Activated T-helper 17 cell treated with anti-CD3 and anti-CD28 coated beads, Interleukin-2, amount 50 U/mL, for 72 hours (primary cell): ENCODE measurements around the gene LRRC8C. TPM values are rescaled to one million over a fixed set of nuclear protein-coding genes. Genes with fewer than 3 reads are reported as not detected.

ENCODE experiments used
- ATAC-seq: fragments of 150-1000 bp; cut with Tn5 transposase; replicated peaks from 2 replicates; pipeline ENCODE4 v1.10.0; 2021; ENCODE audit warnings: mild to moderate bottlenecking, moderate library complexity
- H3K27ac Mint-ChIP-seq: one replicate; pipeline ENCODE4 v1.8.0; 2022; ENCODE audit warnings: mixed read lengths
- H3K27me3 Mint-ChIP-seq: one replicate; pipeline ENCODE4 v1.8.0; 2022; ENCODE audit warnings: mixed read lengths
- H3K36me3 Mint-ChIP-seq: one replicate; pipeline ENCODE4 v1.8.0; 2022; ENCODE audit warnings: low read depth, mild to moderate bottlenecking, mixed read lengths
- H3K4me1 Mint-ChIP-seq: one replicate; pipeline ENCODE4 v1.8.0; 2022; ENCODE audit warnings: mixed read lengths
- H3K4me3 Mint-ChIP-seq: one replicate; pipeline ENCODE4 v1.8.0; 2022; ENCODE audit warnings: mild to moderate bottlenecking, mixed read lengths
- H3K9me3 Mint-ChIP-seq: one replicate; pipeline ENCODE4 v1.8.0; 2022; ENCODE audit warnings: mixed read lengths
- total RNA-seq, 2 donors: library from RNA; stranded (reverse); gene quantifications; one replicate each; pipeline ENCODE4 v1.2.3, GENCODE V29; 2022

The LRRC8C gene
- total RNA-seq, 2 donors from 2014 or later = 27.7 to 50.4 TPM

DNA sequence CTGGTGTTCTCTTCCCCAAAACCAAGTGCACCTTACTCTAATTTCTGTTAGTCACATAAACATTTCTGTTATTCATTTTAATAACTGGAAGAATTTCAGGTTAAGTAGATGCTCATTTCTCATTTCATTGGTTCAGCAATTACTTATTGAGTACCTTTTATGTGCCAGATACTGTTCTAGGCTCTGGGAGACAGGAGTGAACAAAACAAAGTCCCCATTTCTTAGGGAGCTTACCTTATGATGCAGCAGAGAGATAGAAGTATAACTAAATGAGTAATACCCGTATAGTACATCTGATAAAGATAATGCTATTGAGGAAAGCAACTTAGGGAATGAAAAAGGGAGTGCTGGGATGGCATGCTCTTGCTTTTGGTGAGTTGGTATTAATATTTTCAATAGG lies 33.7 kb downstream of the LRRC8C start:
- peak; percentile 78 for ATAC-seq
- H3K27me3 Mint-ChIP-seq = no peaks in the 10 kb centered on the region
- peak overlapping the region; percentile 44 for H3K4me3 Mint-ChIP-seq
- H3K36me3 Mint-ChIP-seq = peaks cover 90% of the 10 kb centered on the region
- H3K4me1 Mint-ChIP-seq = peaks cover 68% of the 10 kb centered on the region
- peak overlapping the region; percentile 65 for H3K27ac Mint-ChIP-seq
- no peaks in the 10 kb centered on the region for H3K9me3 Mint-ChIP-seq

DNA sequence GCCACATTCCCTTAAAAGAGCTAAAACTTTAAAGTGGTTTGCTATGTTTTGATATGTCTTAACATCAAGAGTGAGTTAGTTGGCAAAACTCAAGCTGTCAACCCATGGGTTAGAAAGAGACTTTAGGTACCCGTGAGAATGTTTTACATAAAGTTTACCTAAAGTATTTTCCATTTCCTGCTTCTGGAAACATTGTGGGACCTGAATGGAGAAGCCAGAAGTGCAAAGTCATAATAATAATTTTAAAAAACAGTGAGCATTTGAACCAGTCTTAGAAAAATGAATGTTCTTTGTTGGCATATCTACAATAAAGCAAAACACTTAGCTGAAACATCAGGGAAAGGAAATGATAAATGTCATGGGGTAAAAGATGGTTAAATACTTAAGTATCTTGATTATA lies 34.8 kb downstream of the LRRC8C start:
- Mint-ChIP-seq H3K9me3 (peaks cover 3% of the 10 kb centered on the region), H3K27ac (peak overlapping the region; percentile 65), H3K4me1 (peaks cover 68% of the 10 kb centered on the region), H3K36me3 (peaks cover 90% of the 10 kb centered on the region), H3K4me3 (peak overlapping the region; percentile 44), H3K27me3 (no peaks in the 10 kb centered on the region)
- no peak for ATAC-seq

DNA sequence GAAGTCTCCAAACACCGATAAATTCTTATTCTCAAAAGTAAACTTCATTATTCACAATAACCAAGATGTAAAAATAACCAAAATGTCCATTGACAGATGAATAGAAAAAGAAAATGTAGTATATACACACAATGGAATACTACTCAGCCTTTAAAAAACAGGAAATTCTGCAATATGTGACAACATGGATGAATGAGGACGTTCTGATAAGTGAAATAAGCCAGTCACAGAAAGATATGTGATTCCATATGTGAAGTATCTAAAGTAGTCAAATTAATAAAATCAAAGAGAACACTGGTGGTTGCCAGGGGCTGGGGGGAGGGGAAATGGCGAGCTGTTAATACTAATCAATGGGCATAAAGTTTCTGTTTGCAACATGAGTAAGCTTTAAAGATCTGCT lies 36.0 kb downstream of the LRRC8C start:
- Mint-ChIP-seq H3K9me3 (peaks cover 3% of the 10 kb centered on the region), H3K36me3 (peaks cover 91% of the 10 kb centered on the region), H3K4me1 (peaks cover 71% of the 10 kb centered on the region), H3K4me3 (peak overlapping the region; percentile 75), H3K27ac (peak overlapping the region; percentile 94), H3K27me3 (no peaks in the 10 kb centered on the region)
- no peak for ATAC-seq

DNA sequence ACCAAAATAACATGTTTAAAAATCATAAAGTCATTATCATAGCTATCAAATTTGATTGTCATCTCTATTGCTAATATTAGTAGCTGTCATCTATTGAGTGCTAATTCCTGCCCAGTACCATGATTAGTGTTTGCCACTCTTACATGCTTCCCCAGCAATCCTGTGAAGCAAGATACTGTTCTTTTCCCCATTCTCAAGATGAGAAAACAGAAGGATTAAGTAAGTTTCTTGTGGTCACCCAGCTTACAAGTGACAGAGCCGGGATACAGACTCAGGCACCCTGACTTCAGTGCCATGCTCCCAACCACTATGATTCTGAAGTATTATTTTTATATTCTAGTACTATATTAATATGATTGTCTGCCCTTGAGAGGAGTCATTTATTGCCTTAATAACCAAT lies 36.5 kb downstream of the LRRC8C start:
- Mint-ChIP-seq H3K4me1 (peaks cover 66% of the 10 kb centered on the region), H3K27me3 (no peaks in the 10 kb centered on the region), H3K36me3 (peaks cover 91% of the 10 kb centered on the region), H3K4me3 (peak overlapping the region; percentile 75), H3K27ac (peak overlapping the region; percentile 94), H3K9me3 (peaks cover 3% of the 10 kb centered on the region)
- no peak for ATAC-seq

DNA sequence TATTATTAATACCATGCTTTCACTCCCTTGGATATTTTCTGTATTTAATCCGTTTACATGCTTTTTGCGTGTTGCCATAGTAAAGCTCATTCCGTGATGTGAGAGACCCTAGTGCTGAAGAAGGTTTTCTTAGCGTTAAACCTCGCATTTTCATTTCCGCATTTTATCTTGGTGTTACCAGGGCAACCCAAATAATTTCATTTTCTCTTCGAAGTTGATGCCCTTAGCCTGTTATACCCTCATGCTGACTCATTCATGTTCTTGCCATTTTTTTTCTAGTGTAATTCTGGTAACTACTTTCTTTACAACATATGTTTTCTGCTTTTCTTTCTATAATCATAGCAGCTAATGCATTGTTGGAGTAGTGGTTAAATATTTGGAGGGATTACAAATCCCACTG lies 37.2 kb downstream of the LRRC8C start:
- Mint-ChIP-seq H3K27me3 (no peaks in the 10 kb centered on the region), H3K36me3 (peaks cover 91% of the 10 kb centered on the region), H3K27ac (peak overlapping the region; percentile 94), H3K4me1 (peaks cover 63% of the 10 kb centered on the region), H3K9me3 (peaks cover 3% of the 10 kb centered on the region), H3K4me3 (peak overlapping the region; percentile 75)
- peak; percentile 65 for ATAC-seq

DNA sequence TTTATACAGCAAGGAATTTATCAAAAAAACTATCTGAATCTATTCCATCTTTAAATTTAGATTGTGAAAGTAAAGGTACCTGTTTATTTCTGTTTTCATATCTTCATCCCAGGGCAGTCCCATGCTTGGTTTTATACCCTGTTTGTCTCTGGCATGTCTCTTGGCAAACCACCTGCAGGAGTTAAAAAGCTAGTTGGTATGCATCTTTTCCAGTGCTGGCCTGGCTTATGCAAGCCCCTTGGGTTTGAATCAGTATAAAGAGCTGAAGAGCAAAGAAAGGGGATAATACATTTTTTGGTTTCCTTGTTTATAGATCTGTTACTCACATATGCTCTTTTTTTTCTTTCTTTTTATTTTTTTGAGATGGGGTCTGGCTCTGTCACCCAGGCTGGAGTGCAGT lies 37.8 kb downstream of the LRRC8C start:
- Mint-ChIP-seq H3K4me3 (peak overlapping the region; percentile 75), H3K27ac (peak overlapping the region; percentile 94), H3K9me3 (peaks cover 3% of the 10 kb centered on the region), H3K4me1 (peaks cover 68% of the 10 kb centered on the region), H3K27me3 (no peaks in the 10 kb centered on the region), H3K36me3 (peaks cover 91% of the 10 kb centered on the region)
- ATAC-seq = no peak

DNA sequence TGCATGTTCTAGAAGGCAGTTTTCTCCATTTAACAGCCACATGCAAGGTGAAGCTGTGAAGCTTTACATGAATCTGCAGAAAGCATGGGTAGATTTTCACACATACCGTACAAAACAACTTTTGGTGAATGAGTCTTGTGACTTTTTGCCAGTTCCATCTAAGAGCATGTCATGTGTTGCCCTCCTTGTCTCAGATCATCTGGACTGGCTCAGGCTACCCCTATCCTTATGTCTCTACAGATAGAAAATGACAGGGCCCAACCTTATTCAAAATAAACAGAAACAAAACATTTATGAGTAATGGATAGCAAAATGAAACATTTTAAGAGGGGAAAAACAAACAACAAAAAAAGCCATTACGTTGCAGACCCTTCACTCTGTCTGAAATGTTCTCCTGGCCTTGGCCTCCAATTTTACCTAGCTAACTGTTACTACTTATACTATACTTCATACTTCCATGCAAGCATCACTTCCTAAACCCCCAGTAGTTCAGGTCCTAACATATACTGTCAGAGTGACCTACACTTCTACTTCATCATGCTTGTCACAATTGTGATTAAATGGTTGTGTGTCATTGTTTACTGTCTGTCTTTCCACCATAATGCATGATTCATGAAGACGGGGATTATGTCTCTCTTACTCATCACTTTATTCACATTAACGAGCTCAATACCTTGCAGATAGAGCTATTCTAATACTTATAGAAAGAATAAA lies 39.0 kb downstream of the LRRC8C start:
- peak; percentile 77 for ATAC-seq
- Mint-ChIP-seq H3K27ac (peak overlapping the region; percentile 94), H3K27me3 (no peaks in the 10 kb centered on the region), H3K4me1 (peaks cover 66% of the 10 kb centered on the region), H3K4me3 (peak overlapping the region; percentile 75), H3K9me3 (peaks cover 3% of the 10 kb centered on the region), H3K36me3 (peaks cover 90% of the 10 kb centered on the region)

DNA sequence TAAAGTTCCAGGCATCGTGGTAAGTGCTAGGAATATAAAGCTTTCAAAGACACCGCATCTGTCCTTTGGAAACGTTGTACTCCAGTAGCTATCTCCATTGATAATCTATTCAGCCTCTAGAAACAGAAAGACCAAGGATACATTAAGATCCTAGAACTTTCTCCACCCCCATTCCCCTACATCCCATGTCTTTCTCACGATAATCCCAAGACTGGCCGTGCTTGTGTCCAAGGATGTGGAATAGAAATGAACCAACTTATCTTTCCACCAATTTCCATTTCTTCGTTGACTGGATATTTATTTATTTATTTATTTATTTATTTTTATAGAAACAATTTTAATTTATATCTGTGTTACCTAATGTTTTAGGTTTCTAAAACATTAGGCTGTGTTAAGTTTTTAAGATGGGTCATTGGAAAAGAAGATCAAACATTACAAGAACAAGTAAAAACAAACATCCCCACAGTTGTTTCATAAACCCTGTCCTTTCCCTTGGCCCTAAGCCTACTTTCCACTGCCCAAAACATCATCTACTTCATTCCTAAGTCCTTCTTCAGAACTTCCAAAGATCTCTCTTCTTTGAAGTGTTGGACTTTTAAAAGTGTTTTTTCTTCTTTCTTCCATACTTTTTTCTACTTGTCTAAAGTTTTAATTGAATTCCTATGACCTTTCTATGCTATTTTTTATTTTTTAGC lies 39.7 kb downstream of the LRRC8C start:
- peak overlapping the region; percentile 94 for H3K27ac Mint-ChIP-seq
- no peak for ATAC-seq
- H3K4me1 Mint-ChIP-seq = peaks cover 61% of the 10 kb centered on the region
- peaks cover 90% of the 10 kb centered on the region for H3K36me3 Mint-ChIP-seq
- no peaks in the 10 kb centered on the region for H3K27me3 Mint-ChIP-seq
- H3K9me3 Mint-ChIP-seq = peaks cover 3% of the 10 kb centered on the region
- H3K4me3 Mint-ChIP-seq = peak overlapping the region; percentile 75

DNA sequence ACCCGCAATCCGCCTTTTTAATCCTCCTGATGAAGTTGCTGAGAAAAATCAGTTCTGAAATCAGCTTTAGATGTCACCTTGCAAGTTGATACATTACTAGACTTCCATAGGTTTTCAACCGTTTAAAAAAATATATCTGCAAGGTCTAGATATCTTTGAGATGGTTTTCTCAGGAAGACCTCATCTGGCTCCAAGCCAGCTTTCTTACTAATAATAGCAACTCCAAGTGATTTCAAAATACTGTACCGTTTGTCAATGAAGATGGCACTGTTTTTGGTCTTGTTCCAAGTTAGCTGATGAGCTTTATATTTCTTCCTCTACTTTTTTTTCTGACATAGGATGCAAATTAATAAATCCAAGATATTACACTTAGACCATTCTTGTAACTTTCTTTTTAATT lies 40.3 kb downstream of the LRRC8C start:
- Mint-ChIP-seq H3K4me3 (peak overlapping the region; percentile 75), H3K9me3 (peaks cover 3% of the 10 kb centered on the region), H3K27me3 (no peaks in the 10 kb centered on the region), H3K27ac (peak overlapping the region; percentile 90), H3K4me1 (peaks cover 61% of the 10 kb centered on the region), H3K36me3 (peaks cover 91% of the 10 kb centered on the region)
- ATAC-seq = no peak

DNA sequence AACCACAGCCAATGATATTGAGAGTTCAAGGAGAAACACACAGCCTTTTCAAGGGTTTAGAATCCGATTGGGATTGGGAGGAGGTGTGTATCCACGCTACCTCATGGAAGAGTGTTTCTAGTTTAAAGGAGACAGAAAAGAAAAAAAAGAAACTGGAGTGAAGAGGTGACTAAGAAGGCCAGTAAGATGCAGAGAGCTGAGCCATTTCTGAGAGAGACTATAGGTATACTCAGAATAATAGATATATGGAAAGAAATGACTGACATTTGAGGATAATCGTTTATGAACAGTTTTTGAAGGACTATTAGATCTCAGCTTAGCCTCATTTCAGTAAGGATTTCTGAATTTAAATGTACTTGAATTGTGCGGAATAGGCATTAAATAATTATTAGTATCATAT lies 42.8 kb downstream of the LRRC8C start:
- Mint-ChIP-seq H3K4me3 (peak overlapping the region; percentile 45), H3K4me1 (peaks cover 58% of the 10 kb centered on the region), H3K36me3 (peaks cover 92% of the 10 kb centered on the region), H3K27me3 (no peaks in the 10 kb centered on the region), H3K27ac (peak overlapping the region; percentile 85), H3K9me3 (peaks cover 3% of the 10 kb centered on the region)
- ATAC-seq = peak; percentile 72

DNA sequence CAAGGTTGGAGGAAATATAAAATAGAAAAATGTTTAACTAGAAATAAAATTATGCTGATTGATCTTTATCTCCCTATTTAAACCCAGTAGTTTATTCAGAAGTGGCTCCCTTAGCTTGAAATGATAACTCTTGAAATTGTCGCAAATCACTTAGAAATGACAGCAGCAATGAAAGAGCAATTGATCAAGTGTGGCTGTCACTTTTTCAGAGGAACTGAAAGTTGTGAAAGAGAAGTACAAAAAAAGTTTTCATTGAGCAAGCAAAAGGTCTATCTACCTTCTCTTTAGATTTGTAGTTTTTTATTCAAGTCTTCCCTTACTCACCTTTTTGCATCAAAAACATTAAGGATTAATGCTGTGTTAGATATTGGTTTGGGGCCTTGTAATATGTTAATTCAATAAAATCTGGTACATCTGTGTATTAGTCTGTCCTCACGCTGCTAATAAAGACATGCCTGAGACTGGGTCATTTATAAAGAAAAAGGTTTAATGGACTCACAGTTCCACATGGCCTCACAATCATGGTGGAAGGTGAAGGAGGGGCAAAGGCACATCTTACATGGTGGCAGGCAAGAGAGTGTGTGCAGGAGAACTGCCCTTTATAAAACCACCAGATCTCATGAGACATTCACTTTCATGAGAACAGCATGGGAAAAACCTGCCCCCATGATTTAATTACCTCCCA lies 48.3 kb downstream of the LRRC8C start:
- no peak overlapping the region for H3K4me3 Mint-ChIP-seq
- peaks cover 88% of the 10 kb centered on the region for H3K36me3 Mint-ChIP-seq
- H3K9me3 Mint-ChIP-seq = no peaks in the 10 kb centered on the region
- H3K27ac Mint-ChIP-seq = peak overlapping the region; percentile 14
- H3K4me1 Mint-ChIP-seq = peaks cover 39% of the 10 kb centered on the region
- H3K27me3 Mint-ChIP-seq = no peaks in the 10 kb centered on the region
- ATAC-seq = no peak

DNA sequence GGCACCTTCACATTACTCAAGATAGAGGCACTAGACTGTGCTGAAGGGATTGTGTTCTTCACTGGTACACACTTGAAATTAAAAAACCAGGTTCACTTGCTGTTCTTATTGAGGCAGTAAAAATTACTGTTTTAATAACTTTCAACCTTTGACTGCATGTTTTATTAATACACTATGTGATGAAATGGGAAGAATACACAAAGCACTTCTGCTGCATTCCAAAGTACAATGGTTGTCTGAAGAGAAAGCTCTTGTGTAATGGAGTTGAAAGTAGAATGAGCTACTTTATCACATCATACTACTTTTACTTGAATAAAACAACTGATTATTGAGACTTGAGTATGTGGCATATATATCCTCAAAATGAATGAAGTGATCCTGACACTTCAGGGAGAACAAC lies 49.7 kb downstream of the LRRC8C start:
- Mint-ChIP-seq H3K9me3 (peaks cover 5% of the 10 kb centered on the region), H3K27me3 (no peaks in the 10 kb centered on the region), H3K27ac (no peak overlapping the region), H3K4me1 (peaks cover 43% of the 10 kb centered on the region), H3K4me3 (no peak overlapping the region), H3K36me3 (peaks cover 88% of the 10 kb centered on the region)
- no peak for ATAC-seq

DNA sequence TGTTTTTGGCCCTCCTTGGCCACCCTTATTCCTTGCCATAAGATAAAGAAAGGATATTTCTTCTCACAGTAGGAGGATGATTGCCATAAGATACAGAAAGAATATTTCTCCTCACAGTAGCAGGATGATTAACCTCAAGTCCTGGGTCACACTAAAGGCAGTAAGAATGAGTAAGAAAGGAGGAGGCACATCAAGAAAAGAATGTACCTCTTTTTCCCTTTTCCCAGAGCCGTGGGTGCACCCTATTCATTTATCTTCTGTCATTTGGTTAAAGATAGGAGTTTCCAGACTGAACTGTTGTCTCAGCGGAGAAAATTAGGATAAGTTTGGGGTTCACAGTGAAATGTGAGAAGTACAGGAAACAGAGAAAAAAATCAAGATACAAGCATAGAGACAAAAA lies 52.5 kb downstream of the LRRC8C start:
- peaks cover 53% of the 10 kb centered on the region for H3K4me1 Mint-ChIP-seq
- no peaks in the 10 kb centered on the region for H3K27me3 Mint-ChIP-seq
- H3K36me3 Mint-ChIP-seq = peaks cover 88% of the 10 kb centered on the region
- ATAC-seq = no peak
- peak overlapping the region; percentile 82 for H3K27ac Mint-ChIP-seq
- peaks cover 5% of the 10 kb centered on the region for H3K9me3 Mint-ChIP-seq
- H3K4me3 Mint-ChIP-seq = peak overlapping the region; percentile 37

DNA sequence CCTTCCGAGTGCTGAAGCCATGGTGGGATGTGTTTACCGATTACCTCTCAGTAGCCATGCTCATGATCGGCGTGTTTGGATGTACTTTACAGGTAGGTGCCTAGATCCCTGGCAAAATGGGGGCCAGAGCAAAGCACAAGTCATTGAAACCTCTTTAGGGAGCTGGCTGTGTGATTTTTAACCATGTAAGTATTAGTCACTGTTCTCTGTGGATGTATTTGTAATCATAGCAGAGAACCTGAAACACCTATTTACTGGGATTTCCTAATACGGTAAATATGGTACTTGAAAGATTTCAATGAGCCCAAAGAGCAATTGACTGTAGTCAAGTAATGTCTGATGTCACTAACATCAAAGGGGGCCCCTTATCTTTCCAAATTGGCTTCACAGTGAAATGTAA lies 53.6 kb downstream of the LRRC8C start:
- Mint-ChIP-seq H3K4me3 (peak overlapping the region; percentile 37), H3K4me1 (peaks cover 50% of the 10 kb centered on the region), H3K36me3 (peaks cover 89% of the 10 kb centered on the region), H3K27me3 (no peaks in the 10 kb centered on the region), H3K9me3 (peaks cover 5% of the 10 kb centered on the region), H3K27ac (peak overlapping the region; percentile 82)
- ATAC-seq = peak; percentile 75

DNA sequence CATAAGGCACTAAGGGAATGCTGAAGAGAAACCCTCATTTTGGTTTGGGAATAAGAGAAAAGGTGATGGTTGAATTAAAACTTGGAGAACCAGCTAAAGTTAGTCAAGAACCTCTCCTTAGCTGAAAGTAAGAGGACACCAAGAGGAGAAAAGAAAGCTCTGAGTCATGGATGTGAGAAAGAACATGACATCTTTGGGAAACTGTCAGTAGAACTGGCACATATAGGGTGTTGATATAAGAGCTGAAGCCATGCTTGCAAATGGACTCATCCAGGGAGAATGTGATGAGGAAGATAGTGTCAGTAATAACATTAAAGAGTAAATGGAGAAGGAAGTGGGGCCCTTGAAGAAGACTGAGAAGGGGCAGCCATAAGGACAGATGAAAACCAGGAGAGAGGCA lies 54.3 kb downstream of the LRRC8C start:
- ATAC-seq = peak; percentile 72
- Mint-ChIP-seq H3K4me1 (peaks cover 53% of the 10 kb centered on the region), H3K9me3 (peaks cover 5% of the 10 kb centered on the region), H3K36me3 (peaks cover 87% of the 10 kb centered on the region), H3K27ac (peak overlapping the region; percentile 82), H3K27me3 (no peaks in the 10 kb centered on the region), H3K4me3 (peak overlapping the region; percentile 37)
